Measurements from ENCODE around the gene TAF3.

TAF3 gene

DNA sequence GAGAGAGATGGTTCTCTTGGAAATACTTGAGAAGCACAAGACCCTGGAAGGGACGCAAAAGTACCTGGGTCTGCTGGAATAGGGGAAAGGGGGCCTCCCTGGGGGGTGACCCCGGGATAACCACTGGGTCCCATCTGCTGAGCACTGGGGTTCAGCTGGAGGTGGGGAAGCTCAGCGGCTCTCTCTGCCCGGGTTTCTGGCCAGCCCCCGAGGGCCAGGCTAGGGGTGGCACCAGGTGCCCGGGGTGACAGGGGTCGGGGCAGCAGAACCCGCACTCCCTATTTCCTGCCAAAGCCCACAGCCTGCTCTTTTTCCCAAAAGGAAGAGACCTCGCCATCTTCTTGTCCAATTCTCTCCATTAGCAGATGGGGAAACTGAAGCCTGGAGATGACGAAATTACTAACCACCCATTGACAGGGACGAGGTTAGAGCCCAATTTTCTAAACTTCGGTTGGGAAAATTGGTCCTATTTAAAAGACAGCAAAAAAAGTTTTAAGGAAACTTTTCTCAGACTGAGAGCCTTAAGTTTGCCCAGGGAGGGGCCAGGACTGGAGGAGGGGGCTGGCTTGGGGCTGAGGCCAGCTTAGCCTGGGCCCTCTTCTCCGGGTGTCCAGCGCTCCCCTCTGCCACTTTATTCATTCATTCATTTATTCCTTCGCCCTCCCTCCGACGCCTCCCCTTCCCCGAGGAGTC is 218.3 kb downstream of the TAF3 start:
- no peak overlapping the region for H3K4me3 ChIP-seq (ENCODE audit: low read length)
- DNase-seq (ENCODE audit: low read depth, low spot score) = no peak

DNA sequence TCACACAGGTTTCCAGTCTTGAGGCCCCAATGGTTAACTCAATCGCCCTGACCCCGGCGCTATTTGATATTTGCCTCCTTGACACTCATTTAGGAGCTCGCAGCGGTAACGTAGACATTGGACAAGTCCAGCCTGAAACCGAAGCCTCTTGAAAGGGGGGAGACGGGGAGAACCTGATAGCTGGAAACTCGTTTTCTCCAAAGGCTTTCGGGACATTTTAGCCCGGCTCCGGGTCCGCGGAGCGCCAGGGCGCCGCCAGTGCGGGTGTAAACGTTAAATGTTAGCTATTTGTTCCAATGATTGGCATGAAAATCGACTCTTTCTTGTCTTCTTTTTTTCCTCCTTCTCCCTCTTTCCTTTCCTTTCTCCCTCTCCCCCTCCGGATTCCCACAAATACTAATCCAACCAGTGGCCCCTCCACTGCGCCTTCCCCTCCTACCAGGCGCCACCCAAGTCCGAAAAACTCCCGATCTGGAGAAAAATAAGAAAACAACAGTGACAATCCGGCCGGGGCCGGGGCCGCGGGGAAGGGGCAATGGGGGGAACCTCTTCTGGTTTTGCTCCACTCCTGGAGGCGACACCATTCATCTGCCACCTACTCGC is 219.0 kb downstream of the TAF3 start:
- H3K4me3 ChIP-seq (ENCODE audit: low read length) = no peak overlapping the region

DNA sequence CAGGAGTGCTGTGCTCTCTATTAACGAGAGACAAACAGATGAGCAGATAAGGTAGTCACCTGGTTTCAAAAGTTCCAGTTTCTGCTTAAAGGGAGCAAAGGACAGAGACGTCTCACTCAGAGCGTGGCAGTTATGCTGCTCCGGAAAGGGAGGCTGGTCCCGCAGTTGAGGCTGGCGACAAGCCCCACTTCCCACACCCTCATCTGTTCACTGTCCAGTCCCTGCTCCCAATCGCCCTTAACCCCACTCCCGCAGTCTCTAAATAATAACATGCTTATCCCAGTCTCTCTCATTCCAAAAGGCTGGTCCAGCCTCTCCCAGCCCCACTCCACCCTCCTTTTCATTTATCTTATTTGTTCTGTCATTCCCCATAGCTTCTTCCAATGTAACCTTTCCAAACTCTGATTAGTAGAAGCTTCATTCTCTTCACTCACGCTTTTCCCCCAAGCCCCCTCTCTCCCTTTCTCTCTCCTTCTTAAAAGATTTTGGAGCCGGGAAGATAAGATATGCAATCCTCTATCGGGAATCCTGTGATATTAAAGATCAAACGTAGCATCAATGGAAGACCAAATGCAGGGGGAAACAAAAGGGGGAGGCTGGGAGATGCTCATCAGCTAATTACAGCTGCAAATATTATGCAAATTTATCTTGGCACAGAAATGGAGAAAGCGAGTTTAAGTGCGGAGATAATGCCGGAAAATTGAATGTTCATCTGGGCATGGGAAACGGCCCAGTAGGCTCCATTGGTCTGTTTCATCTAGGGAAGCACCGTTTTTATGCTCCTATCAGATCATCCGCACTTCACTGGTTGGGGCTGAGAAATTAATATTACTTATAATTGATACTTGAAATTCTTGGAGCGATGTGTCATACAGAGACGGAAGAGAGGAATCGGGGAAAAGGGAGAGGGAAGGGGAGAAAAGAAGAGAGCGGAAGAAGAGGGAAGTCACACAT is 219.9 kb downstream of the TAF3 start:
- DNase-seq (ENCODE audit: low read depth, low spot score) = no peak
- no peak overlapping the region for H3K4me3 ChIP-seq (ENCODE audit: low read length)

More for the DNA sequence above, 219.0 kb downstream of the TAF3 start:
- no peak for DNase-seq (ENCODE audit: low read depth, low spot score)

DNA sequence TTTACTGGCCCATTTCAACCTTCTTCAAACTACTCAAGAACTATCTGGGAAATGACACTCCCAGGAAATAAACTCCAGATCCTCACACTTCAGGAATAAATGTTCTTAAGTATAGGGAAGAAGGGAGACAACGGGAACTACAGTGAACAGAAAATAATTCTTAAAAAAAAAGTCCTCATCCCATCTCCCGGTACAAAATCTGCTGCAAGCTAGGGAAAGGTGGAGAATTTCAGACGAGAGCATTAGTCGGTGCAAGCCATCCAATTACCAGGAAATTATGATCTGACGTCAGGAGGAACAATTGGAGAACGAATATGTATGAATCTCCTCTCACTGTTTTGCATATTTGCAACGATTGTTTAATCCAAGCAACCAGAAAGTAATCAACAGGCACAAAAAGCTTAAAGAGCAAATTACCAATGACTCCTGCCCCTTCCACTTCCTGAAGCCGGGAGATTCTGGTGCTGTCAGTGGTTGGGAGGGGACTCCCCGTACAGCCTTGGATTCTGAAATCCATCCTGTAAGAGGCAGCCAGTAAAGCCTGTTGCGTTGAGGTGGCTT is 221.1 kb downstream of the TAF3 start:
- H3K4me3 ChIP-seq (ENCODE audit: low read length) = no peak overlapping the region
- no peak for DNase-seq (ENCODE audit: low read depth, low spot score)

DNA sequence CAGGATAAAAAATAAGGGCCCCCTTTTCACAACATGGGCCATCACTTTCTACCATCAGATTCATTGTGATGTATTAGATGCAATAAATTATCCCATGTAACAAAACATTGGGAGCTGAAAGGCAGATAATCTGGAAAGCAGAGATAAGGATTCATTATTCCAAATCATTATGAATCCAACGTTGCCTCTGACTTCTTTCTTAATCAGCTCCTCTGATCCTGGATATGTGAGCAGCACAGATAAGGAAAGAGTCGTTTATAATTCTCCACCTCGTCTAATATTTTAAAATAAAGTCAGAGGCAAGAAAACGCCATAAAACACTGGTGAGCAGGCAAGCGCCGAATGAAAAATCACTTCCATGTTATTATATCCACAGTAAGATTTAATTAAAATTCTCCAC is 222.3 kb downstream of the TAF3 start:
- no peak for DNase-seq (ENCODE audit: low read depth, low spot score)
- H3K4me3 ChIP-seq (ENCODE audit: low read length) = no peak overlapping the region

DNA sequence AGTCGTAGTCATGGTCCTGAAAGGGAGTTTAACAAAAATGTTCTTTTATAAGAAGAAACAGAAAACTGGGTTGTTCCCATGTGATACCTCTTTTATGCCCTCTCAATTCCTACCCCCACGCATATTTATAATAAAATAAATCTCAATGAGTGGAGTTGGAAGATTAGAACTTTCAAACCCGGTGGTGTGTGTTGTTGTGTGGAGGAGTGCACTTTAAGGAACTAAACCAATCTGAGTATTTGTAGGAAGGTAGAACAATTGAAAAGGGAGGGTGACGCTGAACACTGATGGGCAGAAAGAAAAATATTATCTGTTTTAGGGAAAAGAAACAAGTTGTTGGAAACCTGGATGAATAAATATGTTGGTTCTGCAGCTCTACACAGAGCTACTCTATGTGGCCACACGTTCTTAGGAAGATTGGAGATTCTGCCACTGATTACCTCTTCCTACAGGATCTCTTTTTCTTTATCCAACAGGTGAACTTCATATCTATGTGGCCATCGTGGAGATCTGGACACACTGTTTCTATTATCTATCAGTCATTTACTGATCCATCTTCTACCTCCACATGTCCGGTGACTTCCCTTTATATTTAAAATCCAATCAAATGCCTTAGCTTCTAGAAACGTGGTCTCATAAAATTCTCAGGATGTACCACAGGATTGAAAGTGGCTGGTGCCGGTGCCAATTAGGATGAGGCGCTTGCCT is 223.1 kb downstream of the TAF3 start:
- no peak for DNase-seq (ENCODE audit: low read depth, low spot score)
- H3K4me3 ChIP-seq (ENCODE audit: low read length) = no peak overlapping the region

DNA sequence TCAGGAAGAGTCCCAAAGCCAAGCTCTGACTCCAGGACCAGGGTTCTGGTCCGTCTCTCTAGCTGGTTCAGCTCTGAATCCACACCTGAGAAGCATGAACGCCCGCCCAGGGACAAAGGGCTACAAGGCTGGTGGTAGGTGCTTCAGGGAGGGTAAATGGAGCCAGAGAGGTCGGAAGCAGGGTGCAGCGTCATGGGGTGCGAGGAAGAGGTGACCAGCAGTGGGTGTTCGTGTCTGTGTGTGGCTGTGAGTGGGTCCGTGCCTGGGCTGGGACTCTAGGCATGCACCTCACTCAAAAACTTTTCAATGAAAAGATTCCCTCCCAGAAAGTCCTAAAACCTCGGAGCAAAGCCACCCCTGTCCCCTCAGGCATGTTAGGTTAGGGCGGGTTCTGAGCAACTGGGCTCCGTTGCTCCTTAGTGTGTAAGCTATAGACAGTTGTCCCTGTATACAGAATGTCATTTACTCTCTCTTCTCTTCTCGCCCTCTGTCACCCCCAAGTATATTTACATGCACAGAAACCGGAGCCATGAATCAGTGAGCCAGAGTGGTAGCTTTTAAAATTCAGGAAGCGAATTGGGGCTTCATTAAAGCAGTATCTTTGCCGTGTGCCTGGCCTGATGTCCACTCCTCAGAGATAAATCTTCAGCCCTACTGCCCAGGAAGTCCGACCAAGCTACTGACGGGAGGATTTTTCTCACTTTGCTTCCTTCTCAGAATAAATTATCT is 223.9 kb downstream of the TAF3 start:
- no peak overlapping the region for H3K4me3 ChIP-seq (ENCODE audit: low read length)
- no peak for DNase-seq (ENCODE audit: low read depth, low spot score)

DNA sequence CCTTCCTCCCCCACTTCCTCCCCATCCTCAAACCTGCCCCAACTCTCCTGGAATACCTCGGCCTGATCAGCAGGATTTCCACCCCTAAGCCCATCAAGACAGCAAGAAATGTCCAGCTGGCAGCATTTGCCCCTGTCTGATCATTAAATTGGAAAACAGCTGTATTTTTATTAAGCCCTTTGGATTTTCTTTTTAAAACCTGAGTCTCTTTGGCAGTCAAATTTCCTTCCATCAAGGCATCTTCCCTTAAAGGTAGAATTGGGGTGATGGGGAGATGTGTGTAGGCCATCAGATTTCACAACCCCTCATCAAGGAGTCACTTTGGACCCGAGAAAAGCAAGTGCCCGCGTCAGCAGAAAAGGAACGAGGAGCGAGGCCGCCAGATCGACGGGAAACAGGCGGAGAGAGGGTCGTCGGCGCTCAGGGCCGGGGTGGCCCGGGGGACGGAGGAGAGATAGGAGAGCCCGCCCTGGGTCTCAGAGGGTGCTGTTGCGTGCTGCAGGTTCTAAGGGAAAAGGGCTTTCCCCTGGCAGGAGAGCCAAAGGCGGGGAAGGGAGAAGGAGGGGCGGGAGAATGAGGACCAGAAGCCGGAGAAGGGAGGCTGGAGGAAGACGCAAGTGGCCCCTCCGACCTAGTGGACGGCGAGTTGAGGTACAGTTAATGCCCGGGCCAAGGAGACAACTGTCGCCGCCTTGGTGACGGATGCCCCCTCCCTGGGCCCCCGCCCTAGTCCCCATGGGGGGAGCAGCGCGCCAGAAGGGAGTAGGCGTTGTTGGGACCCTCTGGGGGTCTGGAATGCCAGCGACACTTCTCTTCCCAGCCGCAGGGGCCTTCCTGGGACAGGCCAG is 224.6 kb downstream of the TAF3 start:
- H3K4me3 ChIP-seq (ENCODE audit: low read length) = no peak overlapping the region
- DNase-seq (ENCODE audit: low read depth, low spot score) = no peak

DNA sequence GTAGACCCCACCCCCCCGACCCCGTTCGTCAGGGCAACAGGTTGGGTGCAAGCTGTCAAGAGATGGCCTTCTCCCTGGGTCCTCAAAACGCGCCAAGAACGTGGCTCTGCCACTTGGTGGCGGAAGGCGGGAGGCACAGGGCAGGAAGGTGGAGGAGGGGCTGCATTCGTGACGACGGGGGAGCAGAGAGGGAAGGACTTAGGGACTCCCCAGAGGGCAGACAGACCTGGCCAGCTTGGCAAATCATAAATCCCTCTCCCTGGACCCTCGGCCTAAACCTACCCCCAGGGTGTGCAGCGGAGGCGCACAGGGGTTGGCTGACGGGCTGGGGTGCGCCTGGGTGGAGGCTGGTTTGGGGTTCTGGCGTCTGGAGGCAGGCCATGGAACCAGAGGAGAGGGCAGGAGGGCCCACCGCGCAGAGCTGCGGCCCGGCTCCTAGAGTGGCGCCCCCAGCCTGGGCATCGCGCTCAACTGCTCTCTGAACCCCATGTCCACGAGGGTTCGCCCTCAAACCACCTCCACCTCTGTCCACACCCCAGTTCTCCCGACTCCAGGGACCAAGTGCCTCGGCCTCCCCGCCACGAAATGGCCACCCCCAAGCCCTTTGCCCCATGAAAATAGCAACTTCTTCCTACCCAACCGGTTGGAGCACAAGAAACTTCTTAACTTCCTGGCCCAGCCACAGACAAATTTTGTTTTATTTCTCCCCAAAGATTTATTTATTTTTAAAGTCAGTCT is 225.4 kb downstream of the TAF3 start:
- H3K4me3 ChIP-seq (ENCODE audit: low read length) = no peak overlapping the region
- DNase-seq (ENCODE audit: low read depth, low spot score) = no peak

DNA sequence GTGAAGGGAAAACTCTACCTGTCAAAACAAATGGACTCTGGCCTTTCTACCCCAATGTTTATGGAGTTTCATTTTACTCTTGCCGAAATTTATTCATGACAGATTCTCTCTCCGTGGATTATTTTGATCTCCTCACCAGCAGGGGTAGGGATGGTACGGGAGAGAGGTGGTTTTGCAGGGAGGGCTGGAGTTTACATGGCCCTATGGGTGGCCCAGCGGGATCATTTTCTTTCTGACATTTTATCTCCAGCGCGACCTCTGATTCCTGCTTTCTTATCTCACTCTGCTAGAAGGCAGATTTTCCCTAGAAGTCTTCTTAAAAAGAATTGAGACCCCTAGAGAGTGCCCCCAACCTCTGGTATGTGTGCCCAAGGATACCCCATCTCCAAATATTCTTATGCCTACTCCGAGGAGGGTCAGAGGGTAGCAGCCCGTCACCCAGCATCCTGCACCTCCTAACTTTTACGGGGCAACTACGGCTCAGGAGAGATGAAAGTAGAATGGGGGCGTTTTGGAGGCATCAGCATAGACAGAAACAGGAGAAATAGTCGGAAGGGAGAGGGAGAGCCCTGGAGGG is 226.1 kb downstream of the TAF3 start:
- H3K4me3 ChIP-seq (ENCODE audit: low read length) = no peak overlapping the region
- DNase-seq (ENCODE audit: low read depth, low spot score) = no peak

DNA sequence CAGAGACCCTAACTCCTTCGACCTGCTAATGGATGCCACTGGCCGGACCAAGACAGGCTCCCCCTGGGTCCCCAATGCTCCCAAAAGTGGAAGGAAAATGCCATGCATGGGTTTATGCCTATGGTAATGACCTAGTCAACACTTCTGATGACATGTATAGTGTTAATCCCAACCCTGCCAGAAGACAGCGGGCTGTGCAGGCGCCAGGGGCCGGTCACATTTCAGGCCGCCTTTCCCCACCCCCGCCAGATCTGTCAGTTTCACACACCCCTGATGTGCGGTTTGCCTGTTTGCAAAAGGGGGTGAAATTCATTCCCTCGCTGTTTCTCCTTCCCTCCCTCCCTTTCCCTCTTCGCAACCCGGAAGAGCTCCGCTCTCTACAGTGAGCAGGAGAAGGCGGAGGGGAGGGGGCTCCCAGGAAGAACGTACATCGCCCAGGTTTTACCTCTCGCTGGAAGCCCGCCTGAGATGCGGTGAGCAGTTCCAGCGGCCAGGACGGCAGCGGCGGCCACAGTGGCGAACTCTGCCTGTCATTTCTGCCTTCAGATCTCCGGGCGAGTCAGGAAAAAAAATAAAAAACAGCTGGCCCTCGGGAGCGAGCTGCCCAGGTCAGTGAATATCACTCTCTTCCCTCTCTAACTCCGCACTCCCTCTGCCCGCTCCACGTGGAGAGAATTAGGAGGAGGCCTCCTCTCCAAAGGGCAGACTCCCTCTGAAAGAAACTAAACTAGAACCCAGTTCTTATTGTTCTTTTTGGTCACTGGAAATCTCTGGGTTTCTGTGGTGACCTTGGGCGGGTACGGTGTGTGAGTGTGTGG is 226.8 kb downstream of the TAF3 start:
- H3K4me3 ChIP-seq (ENCODE audit: low read length) = no peak overlapping the region
- DNase-seq (ENCODE audit: low read depth, low spot score) = no peak

DNA sequence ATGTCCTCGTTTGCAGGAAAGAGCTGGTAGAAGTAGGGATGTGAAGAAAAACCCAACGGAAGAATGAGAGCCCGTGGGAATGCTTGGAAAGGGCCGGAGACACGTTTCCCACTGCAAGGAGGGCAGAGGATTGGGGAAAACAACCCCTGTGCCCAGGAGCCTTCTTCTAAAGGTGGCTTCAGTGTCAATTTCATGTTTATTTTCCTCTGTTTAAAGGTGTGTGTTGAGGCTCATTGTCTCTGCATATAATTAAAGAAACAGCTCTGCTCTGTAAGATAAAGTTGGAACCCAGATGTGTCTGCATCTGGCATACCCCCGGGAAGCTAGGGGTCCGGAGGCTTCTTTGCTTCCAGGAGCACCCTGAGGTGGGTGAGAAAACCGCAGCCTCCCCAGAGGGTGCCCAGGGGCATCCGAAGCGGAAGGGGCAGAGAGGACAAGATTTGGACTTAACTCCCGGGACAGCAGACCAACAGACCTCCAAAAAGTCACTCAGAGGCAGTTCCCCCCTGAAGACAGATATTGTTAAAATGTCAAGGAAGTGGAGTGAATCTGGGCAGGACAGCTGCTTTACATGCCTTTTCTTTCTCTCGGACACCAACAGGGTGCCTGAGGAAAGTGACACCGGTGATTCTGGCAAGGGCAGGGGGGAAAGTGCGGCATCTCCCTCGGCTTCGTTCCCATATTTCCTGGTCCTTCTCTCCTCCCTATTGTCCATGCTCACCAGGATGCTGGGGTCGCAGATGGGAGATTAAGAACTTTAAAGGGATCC is 227.6 kb downstream of the TAF3 start:
- H3K4me3 ChIP-seq (ENCODE audit: low read length) = no peak overlapping the region
- no peak for DNase-seq (ENCODE audit: low read depth, low spot score)

DNA sequence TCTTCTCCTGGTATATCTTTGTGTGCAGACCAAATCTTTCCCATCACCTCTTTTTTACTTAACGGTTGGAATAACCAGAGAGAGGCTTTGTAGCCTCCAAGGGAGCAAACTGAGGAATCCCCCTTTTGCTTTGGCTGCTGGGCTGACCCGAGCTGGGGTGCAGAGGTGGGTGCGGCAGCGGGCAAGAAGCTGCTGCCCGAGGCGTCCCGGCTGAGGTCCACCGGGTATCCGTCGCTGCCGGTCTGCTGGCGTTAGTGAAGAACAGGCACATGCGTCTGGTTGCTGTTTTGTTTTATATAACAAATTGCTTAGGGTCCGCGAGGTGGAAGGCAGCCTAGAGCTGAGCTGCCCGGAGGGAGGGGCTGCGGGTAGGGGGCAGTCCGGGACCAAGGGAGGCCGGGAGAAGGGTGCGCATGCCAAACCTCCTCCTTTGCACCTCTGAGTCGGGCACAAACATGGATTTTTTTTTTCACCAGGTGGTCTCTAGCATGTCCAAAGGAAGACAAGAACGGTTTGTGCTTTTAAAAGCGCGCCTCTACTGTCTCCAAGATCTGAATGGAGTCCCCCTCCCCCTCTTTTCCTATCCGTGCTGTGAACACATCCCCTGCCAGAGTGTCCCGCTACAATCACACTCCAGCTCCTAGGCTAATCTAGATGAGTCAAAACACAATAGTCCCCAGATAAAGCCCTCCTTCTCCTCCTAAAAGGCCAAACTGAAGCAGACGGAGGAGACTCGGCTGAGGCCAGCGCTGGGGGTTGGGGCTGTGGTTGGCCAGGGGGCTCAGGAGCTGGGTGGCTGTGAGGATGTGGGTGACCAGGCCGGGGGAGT is 229.4 kb downstream of the TAF3 start:
- H3K4me3 ChIP-seq (ENCODE audit: low read length) = no peak overlapping the region
- DNase-seq (ENCODE audit: low read depth, low spot score) = no peak

DNA sequence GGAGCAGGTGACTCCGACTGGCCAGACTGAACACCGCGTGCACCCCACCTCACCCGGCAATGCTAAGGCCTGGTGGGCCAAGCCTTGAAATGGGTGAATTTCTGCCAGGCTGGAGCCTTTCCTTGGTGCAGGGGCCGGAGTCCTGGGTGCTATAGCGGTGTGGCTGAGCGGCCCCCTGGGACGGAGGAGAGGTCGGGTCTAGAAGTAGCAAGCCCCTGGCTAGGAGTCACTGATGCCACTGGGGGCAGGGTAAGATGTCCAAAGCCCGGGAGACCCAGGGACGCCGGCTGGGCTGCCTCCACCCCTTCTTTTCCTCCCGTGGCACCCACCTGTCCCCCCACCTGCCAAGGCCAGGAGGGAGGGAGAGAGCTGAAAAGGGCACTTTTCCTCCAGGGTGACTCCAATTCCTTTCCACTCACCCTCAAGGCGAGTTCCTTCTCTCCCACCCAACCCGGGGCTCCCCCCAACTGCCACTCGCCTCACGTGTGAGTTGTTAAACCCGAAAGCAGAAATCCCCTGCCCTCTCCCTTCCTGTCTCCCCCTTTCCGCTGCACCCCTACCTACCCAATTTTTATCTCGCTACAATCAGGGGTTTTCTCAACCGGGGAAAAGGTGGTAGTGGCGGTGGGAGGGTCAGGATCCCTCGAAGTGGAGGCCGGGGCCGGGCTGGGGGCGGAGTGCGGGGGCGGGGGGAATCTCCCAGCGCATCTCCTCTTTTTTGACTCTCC is 230.1 kb downstream of the TAF3 start:
- H3K4me3 ChIP-seq (ENCODE audit: low read length) = no peak overlapping the region
- DNase-seq (ENCODE audit: low read depth, low spot score) = no peak
